Measurements from ENCODE around the gene NTRK3. TPM values are rescaled to one million over a fixed set of nuclear protein-coding genes. Genes with fewer than 3 reads are reported as not detected.

NTRK3 gene
- total and polyA plus RNA-seq, 4 donors, result 0.21 to 2.9 (median 0.32) TPM

- no peak for TF ChIP-seq TAF1 (conservative IDR thresholded peaks at IDR 0.05)
- no peak for TF ChIP-seq SP1 (IDR thresholded peaks at IDR 0.05)
- no peak for TF ChIP-seq YY1 (IDR thresholded peaks at IDR 0.05)
- no peak for TF ChIP-seq HNF4A (conservative IDR thresholded peaks at IDR 0.05)
Observed at GRCh38 chr15:88125576-88125975, 131.0 kb downstream of the NTRK3 start (continued).

- Histone ChIP-seq H3K36me3 (ENCODE audit: control insufficient read depth in 4 of 4, insufficient read depth in 3 of 4, low read depth in 1 of 4, low read length in 3 of 4) (no peaks in the 10 kb centered on the region), H3K4me3 (ENCODE audit: low read depth in 1 of 3, low read length in 3 of 3) (no peak overlapping the region), H3K27ac (ENCODE audit: low read depth in 1 of 2, low read length in 2 of 2) (no peak overlapping the region), H3K9me3 (ENCODE audit: control insufficient read depth in 4 of 4, low read length in 3 of 4) (no peaks in the 10 kb centered on the region), H3K9ac (ENCODE audit: low read depth in 1 of 2, low read length in 2 of 2) (no peak overlapping the region), H3K4me1 (ENCODE audit: control insufficient read depth in 4 of 4, insufficient read depth in 4 of 4, low read length in 3 of 4) (no peaks in the 10 kb centered on the region), H3K27me3 (ENCODE audit: control insufficient read depth in 4 of 4, insufficient read depth in 4 of 4, low read length in 3 of 4) (peaks cover 0 to 2% (median 0%) of the 10 kb centered on the region in 4 donors)
- 57% methylated on average over 5 of the region's 5 CpGs for WGBS
- no peak for DNase-seq (ENCODE audit: low spot score)
- TF ChIP-seq FOXA1 (IDR thresholded peaks at IDR 0.05) (no peak), TAF1 (conservative IDR thresholded peaks at IDR 0.05) (no peak), FOXA2 (IDR thresholded peaks at IDR 0.05) (no peak), SP1 (IDR thresholded peaks at IDR 0.05) (no peak), HNF4G (IDR thresholded peaks at IDR 0.05) (no peak), GABPA (IDR thresholded peaks at IDR 0.05 in 1 of 2, conservative IDR thresholded peaks at IDR 0.05 in 1 of 2) (no peak), YY1 (IDR thresholded peaks at IDR 0.05) (no peak), ATF3 (IDR thresholded peaks at IDR 0.05) (no peak), NR2F2 (IDR thresholded peaks at IDR 0.05) (no peak), CTCF (IDR thresholded peaks at IDR 0.05; ENCODE audit: low read depth, low read length, missing input control) (no peak), HNF4A (conservative IDR thresholded peaks at IDR 0.05) (no peak), ZBTB33 (IDR thresholded peaks at IDR 0.05) (no peak), RAD21 (IDR thresholded peaks at IDR 0.05) (no peak), REST (IDR thresholded peaks at IDR 0.05) (no peak), RXRA (IDR thresholded peaks at IDR 0.05) (no peak)
Observed at GRCh38 chr15:88124199-88124598, 132.3 kb downstream of the NTRK3 start.
